SW480 (cell line): ENCODE results near the gene ARAP3.

Experiments
- DNase-seq: peaks from one replicate; pipeline ENCODE4 v3.0.0-alpha.2; 2016; ENCODE audit warnings: low spot score

Gene ARAP3

GRCh38 chr5:141697586-141697985 is 15.6 kb upstream of the ARAP3 start:
- no peak for DNase-seq

GRCh38 chr5:141696431-141696830 is 14.4 kb upstream of the ARAP3 start:
- no peak for DNase-seq

- DNase-seq = peak; percentile 85
Measured at GRCh38 chr5:141695627-141696215, 13.7 kb upstream of the ARAP3 start.

- DNase-seq = no peak
Measured at GRCh38 chr5:141694479-141694878, 12.4 kb upstream of the ARAP3 start.

GRCh38 chr5:141692919-141693725 is 11.1 kb upstream of the ARAP3 start:
- DNase-seq = peak; percentile 84

GRCh38 chr5:141692533-141692888 is 10.5 kb upstream of the ARAP3 start:
- no peak for DNase-seq

- DNase-seq = peak; percentile 78
Measured at GRCh38 chr5:141691867-141692532, 10.0 kb upstream of the ARAP3 start.

- DNase-seq = no peak
Measured at GRCh38 chr5:141691286-141691866, 9.3 kb upstream of the ARAP3 start.

GRCh38 chr5:141686648-141687416 is 4.8 kb upstream of the ARAP3 start:
- DNase-seq = no peak

GRCh38 chr5:141685591-141685990 is 3.6 kb upstream of the ARAP3 start:
- no peak for DNase-seq

- DNase-seq = no peak
Measured at GRCh38 chr5:141683596-141684141, 1.6 kb upstream of the ARAP3 start.

- DNase-seq = no peak
Measured at GRCh38 chr5:141681295-141681694, 735 bp downstream of the ARAP3 start.

GRCh38 chr5:141680751-141681201 is 1.3 kb downstream of the ARAP3 start:
- peak; percentile 66 for DNase-seq

GRCh38 chr5:141680178-141680577 is 1.9 kb downstream of the ARAP3 start:
- DNase-seq = no peak

GRCh38 chr5:141677415-141677814 is 4.6 kb downstream of the ARAP3 start:
- no peak for DNase-seq

GRCh38 chr5:141675672-141676071 is 6.4 kb downstream of the ARAP3 start:
- no peak for DNase-seq

GRCh38 chr5:141674747-141675146 is 7.3 kb downstream of the ARAP3 start:
- DNase-seq = no peak

GRCh38 chr5:141672841-141673813 is 8.9 kb downstream of the ARAP3 start:
- DNase-seq = no peak

- DNase-seq = no peak
Measured at GRCh38 chr5:141672071-141672840, 9.8 kb downstream of the ARAP3 start.

- DNase-seq = no peak
Measured at GRCh38 chr5:141669520-141669919, 12.5 kb downstream of the ARAP3 start.
